GM23248 (cell line): ENCODE data around the gene MED15.

Experiments
- EZH2 ChIP-seq: fragments of 200-600 bp; sonication (generic); IDR thresholded peaks from 2 replicates; pipeline ENCODE4 v1.6.1; 2018; ENCODE audit warnings: antibody characterized with exemption, mild to moderate bottlenecking; ENCODE audit not compliant: insufficient read depth, poor library complexity, severe bottlenecking
- EZH2phosphoT487 ChIP-seq: fragments of 200-600 bp; sonication (generic); IDR thresholded peaks from 2 replicates; pipeline ENCODE4 v1.6.1; 2018; ENCODE audit warnings: antibody characterized with exemption, moderate library complexity, mild to moderate bottlenecking, low read depth; ENCODE audit not compliant: insufficient read depth

DNA sequence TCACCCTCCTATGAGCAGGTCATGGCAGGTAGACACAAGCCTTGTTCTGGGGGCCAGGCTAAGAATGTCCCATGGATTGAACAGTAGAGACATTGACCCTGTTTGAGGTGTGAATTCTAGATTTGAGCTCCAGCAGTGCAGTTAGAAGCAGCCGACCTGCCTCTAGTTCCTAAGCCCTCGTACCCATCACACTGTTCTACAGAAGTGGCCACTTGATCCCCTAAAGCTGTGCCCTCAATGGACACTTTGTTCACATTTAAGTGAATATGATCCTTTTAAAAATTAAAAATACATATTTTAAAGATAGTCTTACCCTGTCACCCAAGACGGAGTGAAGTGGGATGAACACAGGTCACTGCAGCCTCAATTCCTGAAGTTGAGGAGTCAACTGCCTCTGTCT is 122.0 kb downstream of the MED15 start:
- TF ChIP-seq EZH2 (no peak), EZH2phosphoT487 (no peak)
